ENCODE data around the gene PRRC2B.
"Not testable (repeated sequence)": the region's sequence is repeated elsewhere in the genome, so short reads cannot be mapped to it uniquely, and the experiment has no call there.

The PRRC2B gene

GRCh38 chr9:131472085-131472484 lies 78.2 kb downstream of the PRRC2B start:
- not testable (repeated sequence) for DNase-seq (ENCODE audit: low read depth)

DNA sequence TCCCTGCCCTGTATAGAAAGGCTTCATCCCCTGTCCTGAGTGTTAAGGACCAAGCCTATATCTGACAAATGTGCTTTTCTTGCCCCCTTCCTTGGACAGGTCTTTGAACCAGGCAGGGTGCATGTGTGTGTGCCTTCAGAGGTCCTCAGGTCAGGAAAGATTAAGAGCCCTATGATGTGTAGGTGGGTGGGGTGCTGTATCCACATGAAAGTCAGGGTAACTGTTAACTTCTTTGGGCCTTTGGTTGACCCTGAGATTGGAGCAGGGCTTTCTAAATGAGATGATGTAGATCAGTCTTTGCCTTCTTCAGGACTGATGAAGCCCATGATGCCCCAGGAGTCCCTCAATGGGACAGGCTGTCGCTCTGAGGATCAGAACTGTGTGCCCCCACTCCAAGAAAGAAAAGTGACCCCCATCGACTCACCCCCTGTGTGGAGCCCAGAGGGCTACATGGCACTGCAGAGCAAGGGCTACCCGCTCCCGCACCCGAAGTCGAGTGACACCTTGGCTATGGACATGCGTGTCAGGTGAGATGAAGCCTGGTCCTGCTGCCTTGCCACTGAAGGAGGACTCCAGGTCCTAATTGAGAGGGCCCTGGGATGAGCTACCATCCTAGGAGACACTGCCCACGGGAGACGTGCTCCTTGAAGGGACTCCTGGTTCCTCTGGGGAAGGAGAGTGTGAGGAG lies 79.5 kb downstream of the PRRC2B start:
- no peak for DNase-seq (ENCODE audit: low read depth)

GRCh38 chr9:131473891-131474290 lies 80.0 kb downstream of the PRRC2B start:
- DNase-seq (ENCODE audit: low read depth) = no peak

GRCh38 chr9:131474711-131475110 lies 80.8 kb downstream of the PRRC2B start:
- DNase-seq (ENCODE audit: low read depth) = no peak

- no peak for DNase-seq (ENCODE audit: low read depth)
Measured at GRCh38 chr9:131475111-131475955, 81.4 kb downstream of the PRRC2B start.

DNA sequence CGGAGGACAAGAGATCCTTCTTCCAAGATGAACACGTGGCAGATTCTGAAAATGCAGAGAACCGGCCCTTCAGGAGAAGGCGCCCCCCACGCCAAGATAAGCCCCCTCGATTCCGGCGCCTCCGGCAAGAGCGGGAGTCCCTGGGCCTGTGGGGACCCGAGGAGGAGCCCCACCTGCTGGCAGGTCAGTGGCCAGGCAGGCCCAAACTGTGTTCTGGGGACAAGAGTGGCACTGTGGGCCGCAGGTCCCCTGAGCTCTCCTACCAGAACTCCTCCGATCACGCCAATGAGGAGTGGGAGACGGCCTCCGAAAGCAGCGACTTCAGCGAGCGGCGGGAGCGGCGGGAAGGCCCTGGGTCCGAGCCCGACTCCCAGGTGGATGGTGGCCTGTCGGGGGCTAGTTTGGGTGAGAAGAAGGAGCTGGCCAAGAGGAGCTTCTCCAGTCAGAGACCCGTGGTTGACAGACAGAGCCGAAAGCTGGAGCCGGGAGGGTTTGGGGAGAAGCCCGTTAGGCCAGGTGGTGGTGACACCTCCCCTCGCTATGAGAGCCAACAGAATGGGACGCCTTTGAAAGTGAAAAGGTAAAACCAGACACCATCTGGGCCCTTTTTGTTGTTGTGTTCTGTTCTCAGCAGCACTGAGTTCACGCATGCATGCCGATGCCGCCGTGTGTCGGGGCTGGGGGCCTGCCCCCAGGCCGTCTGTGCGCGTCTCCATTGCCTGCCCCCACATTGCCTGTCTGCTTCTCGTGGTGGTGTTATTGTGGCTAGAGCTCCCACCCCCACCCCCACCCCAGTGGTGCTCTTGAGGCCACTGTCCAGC lies 82.3 kb downstream of the PRRC2B start:
- DNase-seq (ENCODE audit: low read depth) = no peak

DNA sequence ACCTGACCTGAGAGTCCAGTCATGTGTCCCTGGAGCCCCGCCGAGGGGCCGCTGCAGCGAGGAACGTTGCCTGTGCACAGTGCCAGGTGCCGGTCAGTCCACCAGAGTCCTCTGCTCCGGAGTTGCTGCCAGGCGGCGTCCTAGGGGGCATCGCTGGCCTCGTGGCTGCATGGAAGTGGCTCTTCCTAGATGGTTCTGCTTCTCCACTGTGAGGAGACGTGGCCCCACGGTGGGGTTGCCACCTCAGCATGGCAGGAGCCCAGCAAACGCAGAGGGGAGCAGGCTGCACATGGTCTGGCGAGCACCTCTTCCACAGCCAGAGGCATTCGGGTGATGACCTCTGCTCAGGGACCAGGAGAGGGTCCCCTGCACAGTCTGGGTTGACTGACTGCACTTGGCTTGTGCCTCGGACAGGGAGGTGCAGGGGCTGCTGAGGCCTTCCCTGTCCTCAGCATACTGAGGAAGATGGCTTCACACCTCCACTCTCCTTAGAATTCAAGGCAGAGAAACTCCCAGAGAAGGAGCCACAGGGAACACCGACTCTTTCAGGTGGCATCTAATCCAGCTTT lies 83.0 kb downstream of the PRRC2B start:
- DNase-seq (ENCODE audit: low read depth) = no peak

DNA sequence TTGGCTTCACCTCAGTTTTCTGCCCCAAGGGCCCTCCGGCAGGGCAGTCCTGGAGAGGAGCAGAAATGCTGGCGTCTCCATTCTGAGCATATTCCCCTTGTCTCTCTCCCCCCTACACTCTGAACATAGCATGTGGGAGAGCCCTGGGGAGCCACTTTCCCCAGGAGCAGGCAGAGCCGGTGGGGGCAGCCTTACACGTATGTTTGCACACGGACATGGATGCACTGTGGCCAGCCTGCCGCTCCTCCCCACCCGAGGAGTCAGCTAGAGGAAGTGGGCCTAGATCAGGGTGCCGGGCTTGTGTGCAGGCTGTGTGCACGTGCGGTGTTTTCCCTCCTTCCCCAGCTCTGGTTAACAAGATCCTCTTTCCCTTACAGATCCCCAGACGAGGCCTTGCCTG lies 83.5 kb downstream of the PRRC2B start:
- no peak for DNase-seq (ENCODE audit: low read depth)

DNA sequence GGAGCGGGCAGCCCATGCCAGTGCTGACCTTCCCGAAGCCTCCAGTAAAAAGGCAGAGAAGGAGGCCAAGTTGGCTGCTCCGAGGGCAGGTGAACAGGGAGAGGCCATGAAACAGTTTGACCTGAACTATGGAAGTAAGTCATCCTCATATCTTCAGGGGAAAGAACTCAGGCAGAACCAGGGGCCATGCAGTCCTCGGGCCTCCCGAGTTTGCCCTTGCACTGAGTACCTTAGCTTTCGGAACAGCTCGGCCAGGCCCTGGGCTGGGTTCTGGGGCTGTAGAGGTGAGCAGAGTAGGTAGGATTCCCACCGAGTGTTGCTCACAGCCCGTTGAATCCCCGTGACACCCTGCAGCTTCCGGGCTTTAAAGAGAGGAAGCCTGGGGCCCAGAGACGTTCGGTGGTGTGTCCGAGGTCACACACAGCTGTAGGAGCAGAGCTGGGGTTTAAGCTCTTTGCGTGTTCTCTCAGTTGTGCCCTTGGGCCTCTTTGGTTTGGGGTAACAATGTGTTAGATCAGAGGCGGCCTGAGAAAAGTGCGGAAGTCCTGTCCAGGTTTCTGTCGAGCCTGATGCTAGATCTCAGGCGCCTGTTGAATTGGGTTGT lies 84.0 kb downstream of the PRRC2B start:
- no peak for DNase-seq (ENCODE audit: low read depth)

GRCh38 chr9:131478421-131478868 lies 84.6 kb downstream of the PRRC2B start:
- DNase-seq (ENCODE audit: low read depth) = peak; percentile 57

- DNase-seq (ENCODE audit: low read depth) = no peak
Measured at GRCh38 chr9:131478911-131479310, 85.0 kb downstream of the PRRC2B start.

GRCh38 chr9:131480258-131480657 lies 86.4 kb downstream of the PRRC2B start:
- no peak for DNase-seq (ENCODE audit: low read depth)

DNA sequence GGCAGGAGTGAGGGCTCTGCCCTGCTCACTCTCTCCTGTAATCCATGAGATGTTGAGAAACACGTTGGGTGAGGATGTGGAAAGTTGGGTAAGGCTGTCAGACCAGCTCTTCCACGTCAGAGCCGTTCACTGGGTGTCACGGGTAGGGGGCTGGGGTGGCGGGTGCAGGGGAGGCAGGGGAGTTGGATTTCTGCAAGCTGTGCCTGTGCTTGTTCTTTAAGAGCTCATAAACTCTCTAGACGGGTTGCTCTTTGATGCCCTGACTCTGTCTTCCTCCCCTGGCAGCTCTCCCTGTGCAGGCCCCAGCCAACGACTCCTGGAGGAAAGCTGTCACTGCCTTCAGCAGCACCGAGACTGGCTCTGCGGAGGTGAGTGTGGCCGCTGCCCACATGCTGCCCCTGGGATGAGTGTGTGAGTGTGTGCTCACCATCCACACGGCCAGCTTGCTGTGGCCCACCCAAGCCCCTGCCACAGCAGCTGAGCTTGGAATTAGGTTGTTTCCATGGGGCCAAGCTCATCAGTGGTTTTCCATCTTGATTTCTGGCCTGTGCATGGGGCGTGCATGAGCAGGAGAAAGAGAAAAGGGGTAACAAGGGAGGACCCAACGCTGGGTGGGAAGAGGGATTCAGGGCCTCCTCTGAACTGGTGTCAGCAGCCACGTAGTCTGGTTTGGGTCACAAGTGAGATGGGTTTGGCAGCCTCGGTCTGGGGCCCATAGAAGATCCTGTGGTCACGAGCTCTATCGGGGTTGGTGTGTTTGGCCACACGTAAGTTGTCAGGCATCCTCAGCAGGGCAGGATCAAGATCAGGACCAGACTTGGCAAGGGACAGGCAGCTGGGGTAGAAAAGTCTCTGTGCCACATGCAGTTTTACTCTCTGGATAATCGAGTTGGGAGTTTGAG lies 87.8 kb downstream of the PRRC2B start:
- no peak for DNase-seq (ENCODE audit: low read depth)

DNA sequence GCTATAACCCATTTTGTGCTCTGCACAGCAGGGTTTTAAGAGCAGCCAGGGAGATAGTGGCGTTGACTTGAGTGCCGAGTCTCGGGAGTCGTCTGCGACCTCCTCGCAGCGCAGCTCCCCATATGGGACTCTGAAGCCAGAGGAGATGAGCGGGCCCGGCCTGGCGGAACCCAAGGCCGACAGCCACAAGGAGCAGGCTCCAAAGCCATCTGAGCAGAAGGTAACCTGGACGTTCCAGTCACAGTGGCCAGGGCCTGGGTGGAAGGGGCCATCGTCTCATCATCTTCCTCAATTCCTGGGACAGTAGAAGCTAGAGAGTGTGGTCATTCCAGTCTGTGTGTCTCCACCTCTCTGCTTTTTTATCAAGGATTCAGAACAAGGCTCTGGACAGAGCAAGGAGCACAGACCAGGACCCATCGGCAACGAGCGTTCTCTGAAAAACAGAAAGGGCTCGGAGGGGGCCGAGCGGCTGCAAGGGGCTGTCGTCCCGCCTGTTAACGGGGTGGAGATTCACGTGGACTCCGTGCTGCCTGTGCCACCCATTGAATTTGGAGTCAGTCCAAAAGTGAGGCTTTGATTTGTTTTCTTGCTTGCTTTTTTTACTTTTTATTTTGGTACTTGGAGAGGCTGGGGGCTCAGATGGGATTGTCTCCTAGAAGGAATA lies 88.6 kb downstream of the PRRC2B start:
- DNase-seq (ENCODE audit: low read depth) = no peak

DNA sequence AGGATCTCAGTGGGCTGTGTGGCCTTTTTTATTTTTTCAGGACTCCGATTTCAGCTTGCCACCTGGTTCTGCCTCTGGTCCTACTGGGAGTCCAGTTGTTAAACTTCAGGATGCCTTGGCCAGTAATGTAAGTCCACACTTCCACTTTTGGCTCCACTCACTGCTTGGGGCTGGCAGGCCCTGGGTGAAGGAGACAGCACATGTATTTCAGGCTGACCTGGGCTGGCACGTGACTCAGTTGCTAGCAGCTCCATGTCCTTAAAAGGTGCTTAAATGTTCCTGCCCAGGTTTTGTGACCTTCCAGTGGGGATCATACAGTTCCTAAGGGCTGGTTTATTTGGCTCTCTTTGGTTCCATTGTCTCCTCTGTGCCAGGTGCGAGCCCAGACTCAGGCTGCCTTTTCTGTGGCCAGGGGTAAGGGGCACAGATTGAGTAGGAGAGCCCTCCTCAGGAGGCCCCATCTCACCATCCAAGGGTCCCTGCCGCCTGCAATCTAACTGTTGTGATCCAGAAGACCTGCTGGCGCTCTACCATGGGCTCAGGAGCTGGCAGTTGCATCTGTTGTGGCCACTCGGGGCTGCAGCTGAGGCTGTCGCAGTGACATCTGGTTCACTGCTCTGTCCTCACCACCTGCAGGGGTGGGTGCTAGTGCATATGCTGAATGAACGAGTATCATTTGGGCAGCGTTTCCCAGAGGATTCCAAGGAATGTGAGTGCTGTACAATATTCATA lies 89.6 kb downstream of the PRRC2B start:
- no peak for DNase-seq (ENCODE audit: low read depth)

DNA sequence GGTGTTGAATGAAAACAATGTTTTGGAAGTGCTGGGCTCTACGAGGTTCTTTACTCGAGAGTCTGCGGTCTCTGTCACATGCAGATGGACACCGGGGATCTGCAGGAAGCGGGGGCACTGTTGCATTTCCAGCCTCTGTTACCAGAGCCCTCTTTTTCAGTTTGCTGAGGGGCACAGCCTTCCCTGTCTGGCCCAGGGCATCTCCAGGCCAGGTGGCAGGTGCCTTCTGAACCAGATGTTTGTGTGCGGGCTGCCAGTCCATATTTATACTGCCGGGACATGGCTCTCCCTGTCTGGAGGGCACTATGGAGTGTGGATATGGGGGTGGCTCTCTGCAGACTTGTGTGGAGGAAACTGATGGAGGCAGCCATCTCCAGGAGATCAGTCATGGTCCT lies 90.2 kb downstream of the PRRC2B start:
- no peak for DNase-seq (ENCODE audit: low read depth)

- no peak for DNase-seq (ENCODE audit: low read depth)
Measured at GRCh38 chr9:131484560-131485185, 90.8 kb downstream of the PRRC2B start.

DNA sequence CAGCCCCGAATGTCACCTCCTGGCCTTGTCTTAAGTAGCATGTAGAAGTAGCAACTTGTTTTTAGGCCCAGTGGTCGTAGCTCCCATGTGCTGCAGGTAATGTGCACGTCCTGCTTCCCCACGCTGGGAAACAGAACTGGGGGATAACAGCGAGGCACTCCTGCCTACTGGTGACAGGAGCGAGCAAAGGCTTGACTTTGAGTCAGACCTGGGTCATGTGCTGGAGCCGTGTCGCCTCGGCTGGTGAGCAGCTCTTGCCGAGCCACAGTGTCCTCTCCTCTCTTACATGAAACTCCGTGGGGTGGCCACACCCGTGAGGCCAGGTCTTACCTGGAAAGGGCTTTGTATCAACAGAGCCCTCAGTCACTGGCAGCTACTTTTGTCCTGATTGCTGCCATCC lies 91.3 kb downstream of the PRRC2B start:
- no peak for DNase-seq (ENCODE audit: low read depth)
